Right lobe of liver (tissue), 4 donors: ENCODE results near the gene BTF3.

ENCODE experiments used
- POLR2A ChIP-seq: fragments of 450-650 bp; IDR thresholded peaks from one replicate; pipeline ENCODE4 v1.6.1; 2017; ENCODE audit warnings: antibody characterized with exemption, mild to moderate bottlenecking
- TF ChIP-seq, protein P1 (sequence below), 4 donors: fragments of 200-600 bp in 3 of 4; fragments of 450-650 bp in 1 of 4; IDR thresholded peaks; one replicate each; pipeline versions ENCODE4 v1.5.1 to v1.8.0; 2016 to 2022; ENCODE audit warnings: antibody characterized with exemption in 4 of 4, mild to moderate bottlenecking in 2 of 4
- donor health status: DM: no; HTN: no; CAD: no.
- donor health status: DM: no; HTN: no; CAD: no.
- donor health status: DM: no; HTN: yes; CAD: no.

DNA sequence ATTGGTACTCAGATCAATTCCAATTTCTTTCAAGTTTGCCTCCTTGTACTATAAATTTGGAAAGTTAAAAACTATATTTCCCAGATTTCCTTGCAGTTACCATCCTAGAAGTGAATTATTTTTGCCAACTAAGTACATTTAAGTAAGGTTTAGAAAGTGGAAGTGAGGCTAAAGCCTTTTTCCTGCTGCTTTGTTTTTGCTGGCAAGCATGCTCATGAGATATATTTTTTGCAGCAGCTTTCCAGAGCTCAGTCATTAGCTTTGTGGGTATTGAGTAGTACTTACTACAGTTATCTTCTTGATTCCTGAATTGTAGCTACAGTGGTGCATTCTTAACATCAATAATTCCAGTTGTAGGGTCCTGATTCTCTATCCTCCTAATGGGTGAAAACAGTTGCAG, 3.5 kb upstream of the BTF3 start:
- TF ChIP-seq, protein P1, sequence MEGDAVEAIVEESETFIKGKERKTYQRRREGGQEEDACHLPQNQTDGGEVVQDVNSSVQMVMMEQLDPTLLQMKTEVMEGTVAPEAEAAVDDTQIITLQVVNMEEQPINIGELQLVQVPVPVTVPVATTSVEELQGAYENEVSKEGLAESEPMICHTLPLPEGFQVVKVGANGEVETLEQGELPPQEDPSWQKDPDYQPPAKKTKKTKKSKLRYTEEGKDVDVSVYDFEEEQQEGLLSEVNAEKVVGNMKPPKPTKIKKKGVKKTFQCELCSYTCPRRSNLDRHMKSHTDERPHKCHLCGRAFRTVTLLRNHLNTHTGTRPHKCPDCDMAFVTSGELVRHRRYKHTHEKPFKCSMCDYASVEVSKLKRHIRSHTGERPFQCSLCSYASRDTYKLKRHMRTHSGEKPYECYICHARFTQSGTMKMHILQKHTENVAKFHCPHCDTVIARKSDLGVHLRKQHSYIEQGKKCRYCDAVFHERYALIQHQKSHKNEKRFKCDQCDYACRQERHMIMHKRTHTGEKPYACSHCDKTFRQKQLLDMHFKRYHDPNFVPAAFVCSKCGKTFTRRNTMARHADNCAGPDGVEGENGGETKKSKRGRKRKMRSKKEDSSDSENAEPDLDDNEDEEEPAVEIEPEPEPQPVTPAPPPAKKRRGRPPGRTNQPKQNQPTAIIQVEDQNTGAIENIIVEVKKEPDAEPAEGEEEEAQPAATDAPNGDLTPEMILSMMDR (IDR thresholded peaks at IDR 0.05) = no peak
- no peak for TF ChIP-seq POLR2A
